Lung microvascular endothelial cell (primary cell): ENCODE measurements around the gene BMERB1. TPM values are rescaled to one million over a fixed set of nuclear protein-coding genes. Genes with fewer than 3 reads are reported as not detected.
"Not testable (repeated sequence)": the region's sequence is repeated elsewhere in the genome, so short reads cannot be mapped to it uniquely, and the experiment has no call there.

ENCODE experiments used
- DNase-seq, 2 donors: peaks; one replicate each; pipeline versions ENCODE4 v3.0.0 to v3.0.0-alpha.2; 2010; ENCODE audit warnings: low read depth in 2 of 2
- total RNA-seq: library from RNA; depleted of rRNA; stranded (reverse); fragments of >200 nt; gene quantifications from 2 replicates; pipeline ENCODE4 v1.2.1, GENCODE V29; 2014

Gene BMERB1
- total RNA-seq, 1 donor from 2014 or later: 12.3 TPM

- no peak for DNase-seq
Measured at GRCh38 chr16:15557258-15557657, 122.9 kb downstream of the BMERB1 start.

GRCh38 chr16:15559176-15559575 lies 124.8 kb downstream of the BMERB1 start:
- no peak for DNase-seq

GRCh38 chr16:15564604-15565339 lies 130.4 kb downstream of the BMERB1 start:
- DNase-seq: no peak

DNA sequence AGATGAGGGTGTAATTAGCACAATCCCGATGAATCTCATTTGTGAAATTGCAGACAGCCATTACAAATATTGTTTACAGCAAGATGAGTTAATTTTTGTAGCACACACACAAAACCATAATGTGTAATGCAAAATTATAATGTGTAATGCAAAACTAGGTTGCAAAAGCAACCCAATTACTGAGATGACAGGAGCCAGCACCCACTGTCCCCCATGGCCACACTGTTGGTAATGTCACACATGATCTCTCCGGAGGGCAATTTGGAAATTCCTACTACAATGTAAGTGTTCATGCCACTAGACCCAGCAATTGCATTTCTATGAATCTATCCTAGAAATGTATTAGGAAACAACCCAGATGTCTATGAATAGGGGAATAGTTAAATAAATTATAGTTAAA lies 131.7 kb downstream of the BMERB1 start:
- no peak for DNase-seq

DNA sequence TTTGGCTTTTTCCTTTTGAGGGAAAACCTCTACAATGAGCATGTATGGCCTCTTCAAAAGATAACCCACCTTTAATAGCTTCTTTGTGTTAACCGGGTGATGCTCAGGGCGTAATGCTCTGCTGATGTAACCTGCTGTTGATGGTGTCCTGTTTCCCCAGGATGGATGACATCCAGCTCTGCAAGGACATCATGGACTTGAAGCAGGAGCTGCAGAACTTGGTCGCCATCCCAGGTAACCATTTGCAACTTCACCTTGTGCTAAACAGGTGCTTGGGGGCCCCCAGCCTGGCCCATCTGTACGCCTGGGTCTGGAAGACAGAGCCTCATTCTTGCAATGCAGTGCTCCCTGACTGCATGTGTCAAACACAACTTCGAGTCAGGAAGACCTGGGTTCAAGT lies 133.4 kb downstream of the BMERB1 start:
- DNase-seq: no peak

DNA sequence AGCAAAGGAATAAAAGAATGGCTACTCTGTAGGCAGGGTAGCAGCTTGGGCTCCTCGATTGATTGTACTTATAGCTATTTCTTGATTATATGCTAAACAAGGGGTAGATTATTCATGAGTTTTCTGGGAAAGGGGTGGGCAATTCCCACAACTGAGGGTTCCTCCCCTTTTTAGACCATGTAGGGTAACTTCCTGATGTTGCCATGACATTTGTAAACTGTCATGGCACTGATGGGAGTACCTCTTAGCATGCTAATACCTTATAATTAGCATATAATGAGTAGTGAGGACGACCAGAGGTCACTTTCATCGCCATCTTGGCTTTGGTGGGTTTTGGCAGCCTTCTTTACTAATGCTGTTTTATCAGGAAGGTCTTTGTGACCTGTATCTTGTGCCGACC lies 136.3 kb downstream of the BMERB1 start:
- not testable (repeated sequence) for DNase-seq

GRCh38 chr16:15571557-15571956 lies 137.2 kb downstream of the BMERB1 start:
- no peak for DNase-seq

GRCh38 chr16:15572329-15573001 lies 138.1 kb downstream of the BMERB1 start:
- no peak for DNase-seq

DNA sequence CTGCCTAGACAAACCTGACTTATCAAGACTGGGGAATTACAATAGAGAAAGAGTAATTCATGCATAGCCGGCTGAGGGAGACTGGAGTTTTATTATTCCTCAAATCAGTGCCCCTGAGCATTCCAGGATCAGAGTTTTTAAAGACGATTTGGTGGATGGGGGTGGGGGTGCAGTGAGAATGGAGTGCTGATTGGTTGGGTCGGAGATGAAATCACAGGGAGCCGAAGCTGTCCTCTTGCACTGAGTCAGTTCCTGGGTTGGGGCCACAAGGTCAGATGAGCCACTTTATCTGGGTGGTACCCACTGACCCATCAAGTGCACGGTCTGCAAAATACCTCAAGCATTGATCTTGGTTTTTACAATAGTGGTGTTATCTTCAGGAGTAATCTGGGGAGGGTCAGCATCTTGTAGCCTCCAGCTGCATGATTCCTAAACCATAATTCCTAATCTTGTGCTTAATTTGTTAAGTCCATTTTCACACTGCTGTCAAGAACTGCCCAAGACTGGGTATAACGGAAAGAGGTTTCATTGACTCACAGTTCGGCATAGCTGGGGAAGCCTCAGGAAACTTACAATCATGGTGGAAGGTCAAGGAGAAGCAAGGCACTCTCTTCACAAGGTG lies 139.0 kb downstream of the BMERB1 start:
- DNase-seq: peak in 1 of 2 donors; percentile 19

DNA sequence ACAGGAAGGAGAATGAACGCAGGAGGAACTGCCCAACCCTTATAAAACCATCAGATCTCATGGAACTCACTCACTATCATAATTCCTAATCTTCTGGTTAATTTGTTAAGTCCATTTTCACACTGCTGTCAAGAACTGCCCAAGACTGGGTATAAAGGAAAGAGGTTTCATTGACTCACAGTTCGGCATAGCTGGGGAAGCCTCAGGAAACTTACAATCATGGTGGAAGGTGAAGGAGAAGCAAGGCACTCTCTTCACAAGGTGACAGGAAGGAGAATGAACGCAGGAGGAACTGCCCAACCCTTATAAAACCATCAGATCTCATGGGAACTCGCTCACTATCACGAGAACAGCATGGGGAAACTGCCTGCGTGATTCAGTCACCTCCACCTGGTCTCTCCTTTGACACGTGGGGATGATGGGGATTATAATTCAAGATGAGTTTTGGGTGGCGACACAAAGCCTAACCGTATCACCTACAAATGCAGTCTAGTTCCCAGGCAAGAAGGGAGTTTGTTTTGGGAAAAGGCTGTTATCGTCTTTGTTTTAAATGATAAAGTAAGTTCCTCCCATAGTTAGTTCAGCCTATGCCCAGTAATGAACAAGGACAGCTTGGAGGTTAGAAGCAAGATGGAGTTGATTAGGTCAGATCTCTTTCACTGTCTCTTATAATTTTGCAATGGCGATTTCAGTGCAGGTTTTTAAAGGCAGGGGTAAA lies 139.7 kb downstream of the BMERB1 start:
- DNase-seq: not testable (repeated sequence)

GRCh38 chr16:15574614-15574948 lies 140.2 kb downstream of the BMERB1 start:
- DNase-seq: no peak

DNA sequence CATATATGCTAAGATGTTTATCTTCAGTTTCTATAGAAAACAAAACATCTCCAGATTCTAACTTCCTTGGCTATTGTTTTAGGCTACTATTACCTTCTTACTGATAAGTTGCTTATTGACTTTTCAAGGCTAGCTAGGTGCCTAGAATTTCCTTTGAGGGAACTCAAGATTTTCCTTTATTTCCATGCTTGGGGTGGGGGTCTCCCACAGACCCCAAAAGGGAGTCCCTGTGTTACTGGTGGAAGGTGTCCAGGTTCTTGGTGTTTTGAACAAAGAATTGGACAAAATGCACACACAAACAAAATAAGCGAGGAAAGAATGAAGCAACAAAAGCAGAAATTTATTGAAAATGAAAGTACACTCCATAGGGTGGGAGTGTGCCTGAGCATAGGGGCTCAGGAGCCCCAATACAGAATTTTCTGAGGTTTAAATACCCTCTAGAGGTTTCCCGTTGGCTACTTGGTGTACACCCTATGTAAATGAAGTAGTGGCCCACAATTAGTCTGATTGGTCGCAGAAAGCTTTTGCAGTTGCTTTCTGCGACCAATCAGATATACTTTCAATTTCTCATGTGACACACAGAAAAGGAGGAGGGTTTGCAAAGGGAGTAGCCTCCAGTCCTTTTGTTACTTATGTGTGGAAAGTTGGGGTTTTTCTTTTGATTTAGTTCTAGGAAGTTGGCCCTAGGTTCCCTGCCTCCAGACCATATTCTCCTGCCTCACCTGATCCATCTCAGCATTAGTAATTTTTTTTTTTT lies 141.1 kb downstream of the BMERB1 start:
- DNase-seq: no peak

DNA sequence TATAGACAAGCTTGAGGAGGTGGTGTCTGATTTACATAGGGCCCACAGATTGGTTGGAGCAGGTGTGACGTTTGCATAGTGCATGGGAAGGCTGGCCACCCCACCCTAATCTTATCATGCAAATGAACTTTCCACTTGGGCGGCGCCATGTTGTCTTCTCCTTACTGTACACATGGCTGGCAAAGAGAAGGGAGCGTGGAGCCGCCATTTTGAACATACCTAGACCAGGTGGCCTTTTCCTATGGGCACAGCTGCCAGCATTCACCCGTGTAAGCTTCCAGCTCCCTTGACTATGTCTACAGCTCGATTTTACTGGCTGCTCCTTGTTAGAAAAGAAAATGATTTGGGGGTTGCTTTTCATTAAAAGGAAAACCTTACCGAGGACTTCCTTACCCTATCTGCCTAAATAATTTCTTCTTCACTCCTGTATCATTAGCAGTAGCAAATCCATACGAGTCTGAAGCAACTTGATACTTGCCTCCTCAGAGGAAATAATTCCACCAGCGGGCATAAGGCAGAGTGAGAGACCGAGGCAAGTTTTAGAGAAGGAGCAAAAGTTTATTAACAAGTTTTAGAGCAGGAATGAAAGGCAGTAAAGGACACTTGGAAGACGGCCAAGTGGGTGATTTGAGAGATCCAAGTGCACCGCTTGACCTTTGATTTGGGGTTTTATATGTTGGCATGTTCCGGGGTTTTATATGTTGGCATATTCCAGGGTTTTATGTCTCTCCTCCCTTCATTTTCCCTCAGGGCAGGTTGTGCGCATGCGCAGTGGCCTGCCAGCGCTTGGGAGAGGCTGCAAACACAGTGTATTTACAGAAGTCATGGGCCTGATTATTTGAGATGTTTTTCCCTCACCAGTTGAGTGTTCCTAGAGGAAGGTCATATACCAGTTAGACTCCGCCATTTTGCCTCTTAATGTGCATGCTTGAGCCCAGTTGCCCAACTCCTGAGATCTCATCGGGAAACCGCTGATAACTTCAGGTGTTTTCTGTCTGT lies 142.9 kb downstream of the BMERB1 start:
- no peak for DNase-seq

DNA sequence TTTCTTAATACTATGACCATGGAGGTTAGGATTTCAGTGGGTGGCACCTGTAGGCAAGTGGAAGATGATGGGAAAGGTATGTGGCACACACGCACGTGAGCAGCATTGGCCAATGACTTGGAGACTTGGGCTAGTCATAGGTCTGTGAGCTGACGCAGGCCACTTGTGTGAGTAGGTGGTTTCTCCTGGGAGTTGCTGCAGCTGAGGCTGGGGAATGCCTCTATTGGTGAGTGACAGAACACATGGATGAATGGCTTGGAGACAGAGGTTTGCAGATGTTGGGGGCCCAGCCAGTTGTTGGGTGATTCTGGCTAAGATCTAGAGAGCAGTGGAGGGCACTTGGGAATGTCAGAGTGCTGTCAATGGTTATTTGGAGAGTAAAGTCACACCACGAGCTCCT lies 144.4 kb downstream of the BMERB1 start:
- no peak for DNase-seq

GRCh38 chr16:15581127-15581815 lies 146.9 kb downstream of the BMERB1 start:
- DNase-seq: peak in 1 of 2 donors; percentile 68

- no peak for DNase-seq
Measured at GRCh38 chr16:15583526-15583925, 149.1 kb downstream of the BMERB1 start.

DNA sequence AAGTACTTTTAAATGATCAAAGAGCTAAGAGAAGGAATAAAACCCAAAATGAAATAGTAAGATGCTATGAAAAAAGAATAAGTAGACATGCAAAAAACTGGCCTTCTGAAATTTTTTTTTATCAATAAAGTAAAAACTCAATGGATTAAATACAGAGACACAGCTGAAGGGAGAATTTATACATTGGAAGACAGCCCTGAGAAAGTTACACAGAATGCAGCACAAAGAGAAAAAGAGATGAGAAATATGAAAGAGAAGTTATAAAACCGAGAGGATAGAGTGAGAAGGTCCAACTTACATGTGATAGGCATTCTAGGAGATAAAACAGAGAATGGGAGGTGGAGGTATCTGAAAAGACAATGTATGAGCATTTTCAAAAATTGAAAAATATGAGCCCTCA lies 151.6 kb downstream of the BMERB1 start:
- no peak for DNase-seq

- DNase-seq: no peak
Measured at GRCh38 chr16:15586716-15587115, 152.3 kb downstream of the BMERB1 start.

DNA sequence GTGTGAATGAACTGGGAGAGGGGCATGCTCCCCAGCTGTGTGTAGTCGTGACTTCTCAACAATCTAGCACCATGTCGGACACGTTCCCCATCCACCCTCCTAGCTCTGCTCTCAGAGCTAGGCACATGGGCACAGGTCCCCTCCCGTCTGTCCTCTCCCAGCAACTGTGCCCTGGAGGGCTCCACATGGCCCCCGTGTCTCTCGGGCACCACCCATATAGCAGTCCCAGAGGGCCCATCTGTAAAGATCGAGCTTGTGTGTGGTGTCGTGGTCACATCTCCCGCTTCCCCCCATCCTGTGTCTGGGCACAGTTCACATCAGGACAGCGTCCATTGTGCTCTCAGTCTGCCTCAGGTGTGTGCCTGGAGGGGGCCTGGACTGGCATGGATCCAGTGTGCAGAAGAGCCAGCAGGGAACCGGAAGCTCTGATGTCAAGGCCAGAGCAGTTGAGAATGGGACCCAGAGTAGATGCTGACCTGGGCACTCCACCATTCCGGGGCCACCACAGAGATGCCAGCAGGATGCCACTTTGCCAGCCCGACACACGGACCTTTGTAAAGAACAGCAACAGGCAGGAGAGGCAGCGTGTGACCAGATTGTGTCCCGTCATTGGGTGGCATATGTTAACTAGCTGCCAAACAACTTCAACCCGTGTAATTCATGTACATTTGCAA lies 152.9 kb downstream of the BMERB1 start:
- no peak for DNase-seq
